HEK293 (cell line): ENCODE results near the gene TMC3.
A peak's percentile ranks its signal among the peaks of the same experiment; 100 is the strongest.

ENCODE experiments used
- HOXA7 ChIP-seq: sonication (generic); formaldehyde crosslinking; IDR thresholded peaks from 2 replicates; pipeline ENCODE4 v1.8.1; 2022; ENCODE audit warnings: missing genetic modification reagents, borderline replicate concordance
- ZBTB8A ChIP-seq: fragments of 450-650 bp; formaldehyde crosslinking; IDR thresholded peaks from 2 replicates; pipeline ENCODE4 v1.5.1; 2016; ENCODE audit warnings: missing biosample characterization, missing genetic modification characterization
- ZNF138 ChIP-seq: fragments of 450-650 bp; formaldehyde crosslinking; IDR thresholded peaks from 2 replicates; pipeline ENCODE4 v1.5.1; 2016; ENCODE audit warnings: missing biosample characterization, missing genetic modification characterization, borderline replicate concordance
- ZNF335 ChIP-seq: fragments of 450-650 bp; formaldehyde crosslinking; conservative IDR thresholded peaks from 2 replicates; pipeline ENCODE4 v1.5.1; 2016; ENCODE audit warnings: missing biosample characterization, missing genetic modification characterization
- ZNF404 ChIP-seq: fragments of 450-650 bp; formaldehyde crosslinking; IDR thresholded peaks from 2 replicates; pipeline ENCODE4 v1.5.1; 2017; ENCODE audit warnings: missing biosample characterization, missing genetic modification characterization
- TF ChIP-seq, protein P1 (sequence below): fragments of 450-650 bp; formaldehyde crosslinking; IDR thresholded peaks from 2 replicates; pipeline ENCODE4 v1.5.1; 2016; ENCODE audit warnings: missing biosample characterization, missing genetic modification characterization
- TF ChIP-seq, protein P2 (sequence below): fragments of 450-650 bp; formaldehyde crosslinking; IDR thresholded peaks from 2 replicates; pipeline ENCODE4 v1.5.1; 2016; ENCODE audit warnings: missing biosample characterization, missing genetic modification characterization
- TF ChIP-seq, protein P3 (sequence below): fragments of 450-650 bp; formaldehyde crosslinking; IDR thresholded peaks from 2 replicates; pipeline ENCODE4 v1.5.1; 2016; ENCODE audit warnings: missing biosample characterization, missing genetic modification characterization
- TF ChIP-seq, protein P4 (sequence below): fragments of 450-650 bp; formaldehyde crosslinking; IDR thresholded peaks from 2 replicates; pipeline ENCODE4 v1.5.1; 2016; ENCODE audit warnings: missing biosample characterization, missing genetic modification characterization

DNA sequence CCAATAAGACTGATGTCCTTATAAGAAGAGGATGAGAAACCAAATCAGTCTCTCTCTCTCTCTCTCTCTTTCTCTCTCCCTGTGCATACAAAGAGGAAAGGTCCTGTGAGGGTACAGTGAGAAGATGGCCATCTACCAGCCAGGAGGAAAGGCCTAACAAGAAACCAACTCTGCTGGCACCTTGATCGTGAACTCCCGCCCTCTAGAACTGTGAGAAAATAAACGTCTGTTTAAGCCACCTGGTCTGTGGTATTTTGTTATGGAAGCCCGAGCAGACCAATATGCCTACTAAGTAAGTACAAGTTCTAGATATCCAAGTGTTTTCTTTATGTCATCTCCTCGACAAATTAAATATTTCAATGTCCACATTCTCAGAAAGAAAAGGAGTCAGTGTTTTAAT is 44.9 kb upstream of the TMC3 start:
- TF ChIP-seq, protein P1, sequence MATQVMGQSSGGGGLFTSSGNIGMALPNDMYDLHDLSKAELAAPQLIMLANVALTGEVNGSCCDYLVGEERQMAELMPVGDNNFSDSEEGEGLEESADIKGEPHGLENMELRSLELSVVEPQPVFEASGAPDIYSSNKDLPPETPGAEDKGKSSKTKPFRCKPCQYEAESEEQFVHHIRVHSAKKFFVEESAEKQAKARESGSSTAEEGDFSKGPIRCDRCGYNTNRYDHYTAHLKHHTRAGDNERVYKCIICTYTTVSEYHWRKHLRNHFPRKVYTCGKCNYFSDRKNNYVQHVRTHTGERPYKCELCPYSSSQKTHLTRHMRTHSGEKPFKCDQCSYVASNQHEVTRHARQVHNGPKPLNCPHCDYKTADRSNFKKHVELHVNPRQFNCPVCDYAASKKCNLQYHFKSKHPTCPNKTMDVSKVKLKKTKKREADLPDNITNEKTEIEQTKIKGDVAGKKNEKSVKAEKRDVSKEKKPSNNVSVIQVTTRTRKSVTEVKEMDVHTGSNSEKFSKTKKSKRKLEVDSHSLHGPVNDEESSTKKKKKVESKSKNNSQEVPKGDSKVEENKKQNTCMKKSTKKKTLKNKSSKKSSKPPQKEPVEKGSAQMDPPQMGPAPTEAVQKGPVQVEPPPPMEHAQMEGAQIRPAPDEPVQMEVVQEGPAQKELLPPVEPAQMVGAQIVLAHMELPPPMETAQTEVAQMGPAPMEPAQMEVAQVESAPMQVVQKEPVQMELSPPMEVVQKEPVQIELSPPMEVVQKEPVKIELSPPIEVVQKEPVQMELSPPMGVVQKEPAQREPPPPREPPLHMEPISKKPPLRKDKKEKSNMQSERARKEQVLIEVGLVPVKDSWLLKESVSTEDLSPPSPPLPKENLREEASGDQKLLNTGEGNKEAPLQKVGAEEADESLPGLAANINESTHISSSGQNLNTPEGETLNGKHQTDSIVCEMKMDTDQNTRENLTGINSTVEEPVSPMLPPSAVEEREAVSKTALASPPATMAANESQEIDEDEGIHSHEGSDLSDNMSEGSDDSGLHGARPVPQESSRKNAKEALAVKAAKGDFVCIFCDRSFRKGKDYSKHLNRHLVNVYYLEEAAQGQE (tag by site-specific recombination): no peak
- TF ChIP-seq, protein P2, sequence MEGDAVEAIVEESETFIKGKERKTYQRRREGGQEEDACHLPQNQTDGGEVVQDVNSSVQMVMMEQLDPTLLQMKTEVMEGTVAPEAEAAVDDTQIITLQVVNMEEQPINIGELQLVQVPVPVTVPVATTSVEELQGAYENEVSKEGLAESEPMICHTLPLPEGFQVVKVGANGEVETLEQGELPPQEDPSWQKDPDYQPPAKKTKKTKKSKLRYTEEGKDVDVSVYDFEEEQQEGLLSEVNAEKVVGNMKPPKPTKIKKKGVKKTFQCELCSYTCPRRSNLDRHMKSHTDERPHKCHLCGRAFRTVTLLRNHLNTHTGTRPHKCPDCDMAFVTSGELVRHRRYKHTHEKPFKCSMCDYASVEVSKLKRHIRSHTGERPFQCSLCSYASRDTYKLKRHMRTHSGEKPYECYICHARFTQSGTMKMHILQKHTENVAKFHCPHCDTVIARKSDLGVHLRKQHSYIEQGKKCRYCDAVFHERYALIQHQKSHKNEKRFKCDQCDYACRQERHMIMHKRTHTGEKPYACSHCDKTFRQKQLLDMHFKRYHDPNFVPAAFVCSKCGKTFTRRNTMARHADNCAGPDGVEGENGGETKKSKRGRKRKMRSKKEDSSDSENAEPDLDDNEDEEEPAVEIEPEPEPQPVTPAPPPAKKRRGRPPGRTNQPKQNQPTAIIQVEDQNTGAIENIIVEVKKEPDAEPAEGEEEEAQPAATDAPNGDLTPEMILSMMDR: no peak
- TF ChIP-seq, protein P3, sequence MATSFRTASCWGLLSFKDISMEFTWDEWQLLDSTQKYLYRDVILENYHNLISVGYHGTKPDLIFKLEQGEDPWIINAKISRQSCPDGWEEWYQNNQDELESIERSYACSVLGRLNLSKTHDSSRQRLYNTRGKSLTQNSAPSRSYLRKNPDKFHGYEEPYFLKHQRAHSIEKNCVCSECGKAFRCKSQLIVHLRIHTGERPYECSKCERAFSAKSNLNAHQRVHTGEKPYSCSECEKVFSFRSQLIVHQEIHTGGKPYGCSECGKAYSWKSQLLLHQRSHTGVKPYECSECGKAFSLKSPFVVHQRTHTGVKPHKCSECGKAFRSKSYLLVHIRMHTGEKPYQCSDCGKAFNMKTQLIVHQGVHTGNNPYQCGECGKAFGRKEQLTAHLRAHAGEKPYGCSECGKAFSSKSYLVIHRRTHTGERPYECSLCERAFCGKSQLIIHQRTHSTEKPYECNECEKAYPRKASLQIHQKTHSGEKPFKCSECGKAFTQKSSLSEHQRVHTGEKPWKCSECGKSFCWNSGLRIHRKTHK (tag by site-specific recombination): no peak
- TF ChIP-seq, protein P4, sequence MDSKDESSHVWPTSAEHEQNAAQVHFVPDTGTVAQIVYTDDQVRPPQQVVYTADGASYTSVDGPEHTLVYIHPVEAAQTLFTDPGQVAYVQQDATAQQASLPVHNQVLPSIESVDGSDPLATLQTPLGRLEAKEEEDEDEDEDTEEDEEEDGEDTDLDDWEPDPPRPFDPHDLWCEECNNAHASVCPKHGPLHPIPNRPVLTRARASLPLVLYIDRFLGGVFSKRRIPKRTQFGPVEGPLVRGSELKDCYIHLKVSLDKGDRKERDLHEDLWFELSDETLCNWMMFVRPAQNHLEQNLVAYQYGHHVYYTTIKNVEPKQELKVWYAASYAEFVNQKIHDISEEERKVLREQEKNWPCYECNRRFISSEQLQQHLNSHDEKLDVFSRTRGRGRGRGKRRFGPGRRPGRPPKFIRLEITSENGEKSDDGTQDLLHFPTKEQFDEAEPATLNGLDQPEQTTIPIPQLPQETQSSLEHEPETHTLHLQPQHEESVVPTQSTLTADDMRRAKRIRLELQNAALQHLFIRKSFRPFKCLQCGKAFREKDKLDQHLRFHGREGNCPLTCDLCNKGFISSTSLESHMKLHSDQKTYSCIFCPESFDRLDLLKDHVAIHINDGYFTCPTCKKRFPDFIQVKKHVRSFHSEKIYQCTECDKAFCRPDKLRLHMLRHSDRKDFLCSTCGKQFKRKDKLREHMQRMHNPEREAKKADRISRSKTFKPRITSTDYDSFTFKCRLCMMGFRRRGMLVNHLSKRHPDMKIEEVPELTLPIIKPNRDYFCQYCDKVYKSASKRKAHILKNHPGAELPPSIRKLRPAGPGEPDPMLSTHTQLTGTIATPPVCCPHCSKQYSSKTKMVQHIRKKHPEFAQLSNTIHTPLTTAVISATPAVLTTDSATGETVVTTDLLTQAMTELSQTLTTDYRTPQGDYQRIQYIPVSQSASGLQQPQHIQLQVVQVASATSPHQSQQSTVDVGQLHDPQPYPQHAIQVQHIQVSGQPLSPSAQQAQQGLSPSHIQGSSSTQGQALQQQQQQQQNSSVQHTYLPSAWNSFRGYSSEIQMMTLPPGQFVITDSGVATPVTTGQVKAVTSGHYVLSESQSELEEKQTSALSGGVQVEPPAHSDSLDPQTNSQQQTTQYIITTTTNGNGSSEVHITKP (tag by site-specific recombination): no peak
- TF ChIP-seq ZNF404 (tag by site-specific recombination) (no peak), ZNF335 (tag by site-specific recombination) (0 out of 2 replicates have a peak, but pooled peaks have one; percentile 22), ZBTB8A (tag by site-specific recombination) (no peak), ZNF138 (tag by site-specific recombination) (no peak), HOXA7 (CRISPR knock-in tag) (no peak)
